K562 treated with DMSO at 1 percent for 4 hours (cell line): Measurements from ENCODE around the gene ZNF180. TPM values are rescaled to one million over a fixed set of nuclear protein-coding genes. Genes with fewer than 3 reads are reported as not detected.

Source experiments
- total RNA-seq: library from RNA; unstranded; fragments of 300-600 nt; gene quantifications from 2 replicates; pipeline ENCODE4 v1.2.3, GENCODE V29; 2022; ENCODE audit not compliant: insufficient read depth

Gene ZNF180
- total RNA-seq, result 2.2 and 3.0 TPM in 2 replicates

GRCh38 chr19:44499962-44500949 is at the start of gene ZNF180:
Gene ZNF180 (minus strand): TSS chr19:44500522. CDS start chr19:44497334, 3,188 bp downstream.

GRCh38 chr19:44529536-44529935 is 29.2 kb upstream of the ZNF180 start, which contains the start of gene CEACAM20:
Gene CEACAM20 (minus strand): TSS chr19:44529675. CDS start chr19:44529509, 166 bp downstream.

GRCh38 chr19:44447916-44448674 is 52.2 kb downstream of the ZNF180 start, which contains the start of gene ZNF229:
Gene ZNF229 (minus strand): TSS chr19:44448472. CDS start chr19:44442847, 5,625 bp downstream.

Other genes with a start within 250 kb of the ZNF180 start
- gene ZNF233, start 240.6 kb downstream of the ZNF180 start, total RNA-seq, result not detected in 2 replicates
- 0.51 and 1.6 TPM in 2 replicates for gene ZNF235, start 195.5 kb downstream of the ZNF180 start, total RNA-seq
- gene ZNF112, start 143.8 kb downstream of the ZNF180 start, total RNA-seq, result 0.62 and 3.4 TPM in 2 replicates
- gene ZNF285, start 98.9 kb downstream of the ZNF180 start, total RNA-seq, result 0.29 TPM in 1 of 2 replicates, not detected in the other
- 1.1 and 3.1 TPM in 2 replicates for gene ZNF229, start 52.0 kb downstream of the ZNF180 start, total RNA-seq
- not detected in 2 replicates for gene CEACAM20, start 29.2 kb upstream of the ZNF180 start, total RNA-seq
- gene IGSF23, start 113.0 kb upstream of the ZNF180 start, total RNA-seq, result not detected in 2 replicates
- gene PVR, start 143.4 kb upstream of the ZNF180 start, total RNA-seq, result 14.1 and 16.0 TPM in 2 replicates
- 2.5 and 3.0 TPM in 2 replicates for gene CEACAM19, start 171.0 kb upstream of the ZNF180 start, total RNA-seq
- not detected in 2 replicates for gene CEACAM16, start 198.6 kb upstream of the ZNF180 start, total RNA-seq
- gene BCL3, start 248.2 kb upstream of the ZNF180 start, total RNA-seq, result 7.5 and 13.9 TPM in 2 replicates